Amygdala (tissue), 56 donors: Measurements from ENCODE around the gene FMN1.
"Not testable (repeated sequence)": the region's sequence is repeated elsewhere in the genome, so short reads cannot be mapped to it uniquely, and the experiment has no call there.

Experiments
- DNase-seq, 56 donors: peaks; one replicate each; lab custom pipeline; 2025; lab: John Stamatoyannopoulos, UW

The FMN1 gene

DNA sequence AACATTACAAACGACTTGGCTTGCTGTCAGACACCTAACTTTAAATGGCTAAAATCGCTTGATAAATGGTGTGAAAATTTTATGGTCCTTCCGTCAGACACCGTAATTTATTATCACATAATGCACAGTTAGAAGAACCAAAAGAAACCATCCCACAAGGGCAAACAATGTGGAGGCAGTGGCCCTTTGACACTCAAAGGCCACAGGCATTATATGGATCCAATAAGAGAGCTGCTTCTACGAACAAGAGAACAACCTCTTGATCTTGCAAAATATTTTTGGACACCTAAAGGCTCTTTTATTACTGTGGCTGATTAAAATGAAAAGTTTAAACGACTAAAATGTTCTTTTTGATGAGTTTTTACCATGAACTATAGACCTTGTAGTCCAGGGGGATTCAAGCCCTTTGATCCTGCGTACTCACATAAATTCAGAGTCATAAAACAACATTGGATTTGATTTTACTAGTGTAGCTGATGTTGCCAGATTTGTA, 202.8 kb downstream of the FMN1 start:
- no peak for DNase-seq

DNA sequence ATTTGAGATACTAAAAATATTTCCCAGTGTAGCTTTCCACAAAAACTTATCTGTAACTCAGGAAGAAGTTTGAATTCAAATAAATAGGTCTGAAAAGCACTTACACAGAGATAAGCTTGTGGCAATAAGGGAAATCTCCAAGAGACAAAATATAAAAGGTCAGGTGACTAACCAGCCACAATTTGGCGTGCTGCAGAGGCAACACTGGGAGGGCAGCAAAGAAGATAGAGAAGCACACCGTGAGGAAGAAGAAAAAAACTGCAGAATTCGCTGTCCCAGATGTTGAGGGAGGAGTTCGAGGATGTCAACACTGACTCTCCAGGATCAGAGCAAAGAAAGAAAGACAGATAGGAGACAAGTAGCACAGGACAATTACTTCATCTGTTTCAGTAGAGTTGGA, 204.4 kb downstream of the FMN1 start:
- DNase-seq = no peak

DNA sequence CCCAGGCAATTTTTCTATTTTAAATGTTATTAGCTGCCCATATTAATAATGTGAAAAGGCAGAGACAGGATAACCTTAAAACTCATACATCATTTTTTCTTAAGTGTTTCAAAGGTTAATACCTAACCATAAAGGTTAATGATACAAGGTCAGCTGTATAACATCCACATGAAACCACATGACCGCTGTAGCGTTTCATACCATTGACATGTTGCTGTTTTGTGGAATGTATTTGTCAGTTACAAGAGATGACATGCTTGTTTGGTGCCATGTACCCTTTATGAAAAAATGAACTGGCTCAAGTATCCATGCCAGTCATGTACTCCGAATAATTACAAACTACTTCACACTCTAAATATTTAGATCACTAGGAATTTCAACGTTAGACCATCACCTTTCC, 207.4 kb downstream of the FMN1 start:
- DNase-seq = no peak

DNA sequence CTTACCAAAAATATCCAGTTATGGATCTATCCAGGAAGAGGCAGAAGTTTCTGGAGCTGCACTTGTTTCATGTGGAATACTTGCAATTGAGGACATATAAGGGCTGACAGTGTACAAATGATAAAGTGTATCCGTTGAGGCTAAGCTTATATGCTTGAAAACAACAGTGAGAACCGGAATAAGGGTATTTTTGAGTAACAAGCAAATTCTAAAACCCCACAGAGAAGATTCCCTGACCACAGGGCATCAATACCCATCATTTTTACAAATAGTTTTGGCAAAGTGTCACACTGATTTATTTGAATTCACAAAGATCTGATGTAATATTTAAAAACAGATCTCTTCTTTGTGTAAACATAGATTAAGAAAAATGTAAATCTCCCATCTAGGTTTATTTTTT, 208.4 kb downstream of the FMN1 start:
- DNase-seq = no peak

DNA sequence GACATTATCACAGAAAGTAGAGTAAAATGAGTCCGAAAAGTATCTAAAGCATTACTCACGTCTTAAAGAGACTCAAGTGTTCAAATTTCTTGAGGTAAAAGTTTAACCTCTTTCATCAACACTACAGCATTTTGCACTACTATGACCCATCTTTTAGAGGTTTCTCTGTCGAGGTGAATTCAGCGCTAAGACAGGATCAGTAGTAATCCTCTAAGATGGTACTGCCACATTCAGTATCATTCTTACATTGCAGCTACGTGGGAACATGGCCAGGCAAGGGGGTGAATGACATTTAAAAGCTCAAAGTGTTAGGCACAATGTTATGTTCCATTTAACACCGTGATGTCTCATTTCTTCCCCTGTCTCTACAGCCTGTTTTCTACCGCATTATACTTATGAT, 210.8 kb downstream of the FMN1 start:
- no peak for DNase-seq

DNA sequence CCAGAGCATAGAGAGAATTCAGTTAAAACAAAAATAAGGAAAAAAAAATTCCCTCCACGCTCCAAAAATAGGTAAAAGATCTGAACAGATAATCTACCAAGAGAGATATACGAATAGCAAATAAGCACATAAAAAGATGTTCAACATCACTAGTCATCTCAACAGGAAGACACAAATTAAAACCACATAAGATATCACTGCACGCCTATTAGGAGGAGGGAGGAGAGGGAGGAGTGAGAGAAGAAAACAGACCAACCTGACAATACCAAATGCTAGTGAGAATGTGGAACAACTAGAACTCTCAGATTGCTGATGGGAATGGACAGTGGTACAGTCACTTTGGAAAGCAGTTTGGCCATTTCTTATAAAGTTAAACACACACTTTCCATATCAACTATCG, 212.5 kb downstream of the FMN1 start:
- no peak for DNase-seq

DNA sequence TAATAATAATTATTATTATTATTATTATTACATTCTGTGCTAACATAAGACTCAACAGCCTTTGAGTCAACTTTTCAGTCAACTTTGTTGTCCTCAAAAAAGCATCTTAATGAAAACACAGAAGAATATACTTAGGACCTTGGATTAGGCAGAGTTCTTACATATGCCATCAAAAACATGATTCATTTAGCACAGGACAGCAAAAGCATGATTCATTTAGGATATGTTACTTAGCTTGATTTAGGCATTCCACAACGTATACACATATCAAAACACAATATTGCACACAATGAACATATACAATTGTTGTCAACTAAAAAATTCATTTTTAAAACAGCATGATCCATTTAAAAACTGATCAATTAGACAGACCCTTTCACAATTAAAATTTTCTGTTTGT, 213.0 kb downstream of the FMN1 start:
- no peak for DNase-seq

DNA sequence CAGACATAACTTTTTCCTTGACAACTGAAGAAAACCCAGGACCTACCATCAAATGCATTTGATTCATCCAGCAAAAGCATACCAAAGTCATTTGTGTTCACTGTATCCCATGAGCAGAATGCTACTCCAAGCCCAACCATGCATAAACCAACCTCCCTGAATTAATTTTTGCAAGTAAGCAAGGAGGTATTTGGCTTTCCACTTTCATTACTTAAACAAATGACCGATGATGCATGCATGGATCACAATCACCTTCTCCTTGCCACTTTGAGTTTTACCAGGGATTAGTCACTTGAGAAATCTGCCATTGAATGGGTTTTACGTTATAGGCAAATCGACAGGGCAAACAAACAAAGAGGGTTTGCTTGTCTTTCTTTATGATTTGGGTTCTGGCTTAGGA, 214.8 kb downstream of the FMN1 start:
- no peak for DNase-seq

DNA sequence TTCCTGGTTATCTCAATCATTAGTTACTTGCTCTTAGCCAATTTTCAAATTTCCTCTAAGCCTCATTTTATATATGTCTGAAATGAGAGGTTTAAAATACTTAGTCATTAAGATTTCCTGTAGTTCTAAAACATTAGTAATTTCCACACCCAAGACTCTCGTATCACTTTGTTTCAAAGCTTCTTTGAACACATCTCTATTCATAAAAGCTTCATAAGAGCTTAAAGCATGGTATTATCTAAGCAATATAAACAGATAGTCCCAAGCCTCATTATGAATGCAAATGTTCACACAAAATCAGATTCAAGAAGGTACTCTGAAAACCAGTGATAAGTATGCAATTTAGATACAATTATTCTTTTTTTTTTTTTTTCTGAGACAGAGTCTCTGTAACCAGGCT, 217.0 kb downstream of the FMN1 start:
- no peak for DNase-seq

DNA sequence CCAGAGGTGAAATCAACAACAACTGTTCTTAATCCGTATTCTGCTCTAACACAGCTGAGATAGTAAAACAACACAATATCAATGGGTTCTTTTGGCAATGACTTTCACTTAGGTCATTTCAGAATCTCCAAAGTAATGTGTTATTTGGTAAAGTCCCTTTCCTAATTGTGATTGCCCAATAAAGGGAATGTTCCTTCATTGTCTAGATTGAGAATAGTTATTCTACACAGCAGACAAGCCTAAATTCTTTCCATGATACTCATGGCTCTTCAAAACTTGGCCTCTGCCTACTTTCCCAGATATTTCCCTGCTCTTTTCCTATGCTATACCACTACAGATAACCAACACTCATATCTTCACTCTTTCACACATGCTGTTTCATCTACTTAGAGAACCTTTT, 219.8 kb downstream of the FMN1 start:
- no peak for DNase-seq

DNA sequence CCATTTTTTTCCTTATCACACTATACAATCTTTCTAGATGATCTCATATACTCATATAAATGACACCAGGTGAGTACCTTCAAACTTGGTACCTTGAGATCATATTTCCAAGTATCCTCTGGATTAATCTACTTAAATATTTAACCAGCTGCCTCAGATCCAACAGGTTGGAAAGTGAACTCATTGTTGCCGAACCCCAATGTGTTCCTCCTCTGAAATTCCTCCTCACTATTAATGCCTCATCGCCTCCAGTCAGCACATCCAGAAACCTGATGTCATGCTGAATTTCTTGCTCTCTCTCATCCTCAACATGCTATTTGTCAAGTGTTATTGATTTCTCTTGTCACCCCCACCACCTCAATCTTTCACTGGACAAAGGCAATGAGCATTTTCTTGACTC, 221.8 kb downstream of the FMN1 start:
- no peak for DNase-seq

DNA sequence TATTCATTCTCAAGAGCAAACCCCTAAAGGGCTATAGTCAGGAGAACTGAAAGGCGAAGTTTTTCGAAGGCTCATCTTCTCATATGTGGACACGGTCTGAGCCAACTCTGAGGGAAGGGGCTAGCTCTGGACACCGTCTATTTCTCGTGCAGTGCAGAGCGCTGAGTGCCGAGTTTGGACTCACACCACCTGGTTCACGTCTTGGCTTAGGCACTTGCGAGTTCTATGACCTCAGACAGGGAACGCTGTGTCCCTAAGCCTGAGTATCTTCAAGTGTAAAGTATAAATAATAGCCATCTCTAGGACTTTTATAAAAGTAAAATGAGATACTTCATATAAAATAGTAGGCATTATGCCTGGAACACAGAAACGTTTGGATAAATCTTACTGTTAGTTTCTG, 223.7 kb downstream of the FMN1 start:
- DNase-seq = no peak

DNA sequence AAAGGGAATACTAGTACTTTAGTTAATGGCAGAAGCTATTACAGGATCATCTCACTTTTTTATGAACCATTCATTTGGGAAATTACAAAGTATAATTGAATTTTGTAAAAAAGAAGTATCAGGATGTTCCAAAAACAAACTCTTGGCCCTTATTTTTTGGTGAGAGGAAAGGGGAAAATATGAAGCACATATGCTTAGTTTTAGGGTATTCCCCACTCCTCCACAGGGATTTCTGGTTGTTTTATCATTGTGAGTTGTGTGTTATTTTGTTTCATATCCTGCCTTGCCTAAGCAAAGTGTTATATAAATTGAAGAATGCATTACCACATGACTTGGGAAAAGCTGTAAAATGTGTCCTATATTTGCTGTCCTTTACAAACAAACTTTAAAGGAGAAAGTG, 227.0 kb downstream of the FMN1 start:
- DNase-seq = no peak

DNA sequence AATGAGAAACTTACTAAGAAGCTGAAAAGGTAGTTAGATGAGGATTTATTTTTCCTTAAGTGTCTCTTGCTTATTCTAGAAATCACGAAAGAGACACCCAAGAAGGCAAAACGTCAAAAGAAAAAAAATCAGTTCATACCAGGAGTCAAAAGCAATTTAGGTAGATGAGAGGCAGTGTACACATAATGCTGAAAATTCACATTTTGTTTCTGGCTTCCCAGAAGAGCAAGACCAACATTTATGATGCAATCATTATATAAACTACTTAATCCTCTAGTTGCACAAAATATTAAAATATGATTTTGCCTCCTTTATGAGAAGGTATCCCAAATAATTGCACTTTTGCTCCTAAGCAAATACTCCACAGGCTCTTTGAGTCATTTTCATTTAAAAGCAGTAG, 228.0 kb downstream of the FMN1 start:
- no peak for DNase-seq

DNA sequence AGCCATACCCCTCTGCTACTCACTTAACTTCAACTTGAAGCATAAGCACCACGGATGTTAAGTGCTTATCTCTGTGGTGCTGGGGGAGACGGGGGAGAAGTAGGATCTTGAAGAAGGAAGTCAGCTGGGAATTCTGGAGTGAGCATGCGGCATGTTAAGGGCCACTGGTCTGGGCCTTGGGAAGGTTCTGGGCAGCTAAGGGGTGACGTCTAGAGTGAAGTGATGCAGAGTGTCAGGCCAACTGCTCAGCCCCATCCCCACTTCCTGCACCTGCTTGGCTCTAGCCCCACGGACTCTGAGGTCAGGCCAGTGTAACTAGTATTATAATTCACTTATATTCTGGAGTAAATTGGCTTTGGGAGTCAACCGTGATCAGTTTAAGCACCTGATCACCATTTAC, 228.6 kb downstream of the FMN1 start:
- DNase-seq = no peak

DNA sequence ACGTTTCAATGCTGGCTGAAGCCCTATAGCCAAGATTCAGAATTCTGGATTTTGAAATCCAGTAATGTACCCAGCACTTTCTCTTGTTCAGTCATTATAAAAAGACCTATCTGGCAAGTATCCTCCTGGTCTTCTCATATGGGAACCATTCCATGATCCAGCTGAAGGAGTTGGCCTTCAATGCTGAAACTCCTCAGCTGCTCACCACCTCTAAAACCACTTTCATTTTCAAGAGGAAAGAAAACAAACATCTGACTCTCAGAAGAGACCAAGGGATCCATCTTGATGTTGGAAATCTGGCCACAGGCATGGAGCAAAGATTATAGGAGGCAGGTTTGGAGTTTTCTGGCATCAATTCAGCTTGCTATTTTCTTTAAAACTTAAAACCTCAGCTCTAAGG, 235.4 kb downstream of the FMN1 start:
- DNase-seq = no peak

DNA sequence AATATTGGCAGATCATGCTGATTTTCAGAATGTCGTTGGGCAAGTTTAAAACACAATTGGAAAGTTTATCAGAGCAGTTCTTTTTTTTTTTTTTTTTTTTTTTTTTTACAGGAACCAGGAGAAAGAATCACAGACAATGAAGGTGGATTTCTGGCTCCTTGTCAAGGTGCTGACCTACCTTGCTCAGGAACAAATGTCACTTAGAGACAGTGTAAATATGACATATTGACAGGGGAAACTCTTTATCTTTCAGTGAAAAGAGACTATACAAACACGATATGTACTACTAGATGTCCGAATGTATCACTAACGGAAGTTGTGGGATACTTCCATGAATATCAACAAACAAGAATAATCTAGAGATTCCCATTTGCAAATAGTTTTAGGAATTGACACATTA, 237.3 kb downstream of the FMN1 start:
- DNase-seq = no peak

DNA sequence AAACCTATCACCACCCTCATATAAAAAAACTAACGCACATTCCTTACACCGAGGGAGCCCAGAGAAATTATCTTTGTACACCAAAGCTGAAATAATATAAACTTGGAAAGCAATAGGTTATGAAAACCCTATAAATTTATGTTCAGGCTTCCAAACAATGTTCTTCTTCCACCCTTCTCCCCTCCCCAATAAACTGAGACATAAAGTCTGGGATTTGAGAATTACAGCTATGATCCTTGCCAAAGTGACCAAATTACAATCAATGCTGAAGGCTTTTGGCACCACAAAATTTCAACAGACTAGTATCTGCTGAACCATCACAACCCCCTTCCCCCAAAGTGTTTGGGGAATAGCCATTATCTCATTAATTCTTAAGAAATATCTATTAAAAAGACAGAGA, 237.8 kb downstream of the FMN1 start:
- DNase-seq = no peak

DNA sequence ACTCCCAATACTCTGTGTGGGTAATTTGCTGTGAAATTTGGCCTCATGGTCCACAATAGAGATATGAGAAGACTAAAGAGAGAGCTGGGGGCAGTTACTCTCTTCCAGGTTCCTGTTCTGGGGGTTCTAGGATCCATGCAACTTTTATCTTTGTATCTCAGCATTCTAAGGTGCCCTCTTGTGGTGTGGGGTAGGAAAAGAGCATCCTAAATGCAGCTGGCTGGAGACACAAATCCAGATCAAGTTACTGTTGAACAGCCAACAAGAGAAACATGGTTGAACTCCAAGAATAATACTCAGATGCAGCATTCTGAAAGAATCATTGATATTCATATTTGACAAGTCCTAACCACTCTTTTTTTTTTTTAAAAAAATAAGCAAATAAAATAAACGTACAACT, 238.5 kb downstream of the FMN1 start:
- peak in 6 of 56 donors; percentile 1 to 31 (median 8) for DNase-seq

DNA sequence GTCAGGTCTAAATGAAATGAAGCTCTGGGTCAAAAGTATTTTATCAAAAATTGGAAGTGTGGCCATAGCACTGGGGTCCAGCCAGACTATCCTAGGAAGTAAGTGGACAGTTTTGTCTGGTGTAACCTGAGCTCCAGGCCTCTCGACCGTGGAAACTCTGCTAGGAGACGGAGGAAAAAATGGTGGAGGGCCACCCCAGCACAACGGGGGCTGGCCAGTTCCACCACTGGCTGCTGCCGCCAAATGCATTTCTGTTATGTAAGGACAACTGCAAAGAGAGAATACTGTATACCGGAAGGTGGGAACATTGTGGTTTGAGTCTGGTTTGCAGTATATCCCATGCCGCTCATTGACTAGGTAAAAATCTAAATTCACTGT, 241.0 kb downstream of the FMN1 start:
- no peak for DNase-seq

DNA sequence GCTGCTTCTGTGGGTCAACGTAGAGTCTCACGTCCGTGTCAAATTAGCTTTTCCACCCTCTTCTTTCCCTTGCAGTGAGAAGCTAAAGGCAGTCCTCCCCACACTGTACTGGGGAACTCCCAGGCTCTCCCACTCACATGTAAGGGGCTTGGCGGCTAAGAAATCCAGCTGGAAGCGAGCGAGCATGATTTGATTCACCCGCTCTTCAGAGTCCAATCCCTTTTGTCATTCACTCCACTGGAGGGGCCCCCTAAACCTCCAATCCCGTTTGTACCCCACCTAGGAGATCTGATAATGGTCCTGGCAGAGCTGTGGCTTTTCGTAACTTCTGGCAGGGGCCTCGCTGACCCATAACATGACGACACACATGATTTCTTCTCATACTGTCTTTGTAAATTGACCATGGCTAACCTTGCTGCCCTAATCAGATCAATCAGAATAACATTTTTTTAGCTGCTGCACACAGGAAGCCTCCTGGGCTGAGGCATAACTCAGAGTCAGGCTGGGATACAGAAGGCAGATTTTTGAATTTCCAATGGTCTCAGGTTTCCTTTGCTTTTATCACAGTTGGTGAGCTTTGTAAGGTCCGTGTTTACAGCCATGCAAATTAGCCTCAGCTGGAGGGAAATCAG, 241.5 kb downstream of the FMN1 start:
- DNase-seq = no peak

DNA sequence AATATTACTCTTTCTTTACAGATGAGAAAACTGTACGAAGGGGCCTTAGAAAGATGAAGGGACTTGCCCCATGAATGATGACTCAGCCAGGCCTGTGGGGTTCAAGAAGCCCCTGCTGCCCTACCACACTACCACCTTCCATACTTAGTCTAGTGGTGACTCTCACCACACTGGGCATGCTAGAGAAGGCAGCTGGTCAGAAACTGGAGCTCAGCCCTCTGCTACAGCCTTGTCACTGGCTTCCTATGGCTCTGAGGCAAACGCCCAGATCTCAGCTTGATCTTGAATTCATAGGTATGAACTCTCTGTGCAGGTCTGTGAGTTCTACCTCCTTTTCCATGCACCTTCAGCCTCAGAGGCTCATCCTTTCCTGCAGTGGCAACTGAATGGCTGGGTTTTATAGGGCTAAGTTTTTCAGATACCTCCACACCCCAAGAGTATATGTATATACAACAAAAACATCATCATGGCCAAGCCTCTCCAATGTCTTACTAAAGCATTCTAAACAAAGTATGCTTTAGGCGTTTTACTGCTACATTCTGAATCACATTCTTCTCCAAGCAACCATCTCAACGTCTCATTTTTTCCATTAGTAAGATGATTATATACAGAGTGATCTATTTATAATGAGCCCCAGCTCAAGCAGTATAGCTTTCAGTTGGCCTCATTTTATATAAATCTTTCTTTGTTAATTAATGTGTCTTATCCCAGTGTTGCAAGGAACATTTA, 242.6 kb downstream of the FMN1 start:
- DNase-seq = no peak

DNA sequence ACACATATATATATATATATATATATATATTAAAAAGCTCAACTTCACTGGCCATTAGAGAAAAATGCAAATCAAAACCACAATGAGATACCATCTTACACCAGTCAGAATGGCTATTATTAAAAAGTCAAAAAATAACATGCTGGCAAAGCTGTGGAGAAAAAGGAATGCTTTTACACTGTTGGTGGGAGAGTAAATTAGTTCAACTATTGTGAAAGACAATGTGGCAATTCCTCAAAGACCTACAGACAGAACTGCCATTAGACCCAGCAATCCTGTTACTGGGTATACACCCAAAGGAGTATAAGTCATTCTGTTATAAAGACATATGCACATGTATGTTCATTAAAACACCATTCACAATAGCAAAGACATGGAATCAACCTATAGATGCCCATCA, 244.5 kb downstream of the FMN1 start:
- not testable (repeated sequence) for DNase-seq
